Measurements from ENCODE around the gene CYP3A5.
"Not testable (repeated sequence)": the region's sequence is repeated elsewhere in the genome, so short reads cannot be mapped to it uniquely, and the experiment has no call there.

CYP3A5 gene

DNA sequence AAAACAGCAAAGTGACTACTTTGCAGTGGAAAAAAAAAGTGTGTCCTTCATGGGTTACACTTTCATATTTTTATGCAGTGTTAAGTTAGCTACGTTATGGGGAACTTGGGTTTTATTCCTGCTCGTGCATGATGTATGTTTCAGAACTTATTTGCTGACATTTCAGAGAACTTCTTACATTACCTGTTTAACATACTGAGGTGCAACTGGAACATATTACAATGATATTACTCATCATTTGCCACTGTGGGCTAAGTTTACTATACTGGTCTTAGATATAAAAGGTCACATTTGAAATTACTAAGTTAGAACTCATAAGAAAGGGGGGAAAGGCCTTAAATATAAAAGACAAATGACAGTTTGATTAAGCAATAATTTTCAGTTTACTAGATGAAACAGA, 42.4 kb downstream of the CYP3A5 start:
- DNase-seq = not testable (repeated sequence)

DNA sequence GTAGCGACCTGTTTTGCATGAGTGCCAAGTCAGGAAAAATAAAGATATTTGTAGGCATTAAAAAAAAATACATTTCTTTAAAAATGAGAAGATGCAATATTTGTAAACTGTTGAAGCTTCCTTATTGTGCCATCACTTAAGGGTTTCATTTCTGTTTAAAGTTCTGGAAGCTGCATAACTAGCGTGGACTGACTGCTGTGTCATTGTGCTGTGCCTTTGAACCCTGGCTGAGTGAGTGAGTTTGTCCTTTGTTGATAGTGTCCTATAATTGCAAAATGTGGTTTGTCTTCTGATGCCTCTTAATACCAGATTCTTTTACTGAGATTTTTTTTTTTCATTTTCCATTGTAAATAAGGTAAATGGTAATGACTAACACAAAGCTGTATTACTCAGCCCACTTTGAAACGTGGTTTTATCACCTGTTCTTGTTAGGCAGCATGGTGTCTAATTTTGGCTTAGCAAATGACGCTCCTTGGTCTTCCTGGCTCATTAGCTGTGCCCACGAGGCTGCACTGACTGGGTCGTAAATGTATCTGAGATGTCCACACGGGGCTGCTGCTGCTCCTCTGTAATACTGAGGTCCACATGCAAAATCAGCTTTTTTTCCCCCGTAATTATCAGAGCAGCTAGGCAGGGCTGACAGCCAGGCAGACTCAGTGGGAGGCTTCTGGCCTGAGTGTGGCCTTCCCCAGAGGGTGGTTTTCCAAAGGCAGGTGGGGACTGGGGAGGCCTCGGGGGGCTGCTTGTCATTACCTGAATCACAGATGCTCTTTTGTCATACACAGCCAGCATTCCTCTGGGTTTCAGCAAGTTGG, 48.3 kb downstream of the CYP3A5 start:
- peak; percentile 43 to 78 for DNase-seq

- DNase-seq = no peak
These were observed 50.2 kb downstream of the CYP3A5 start for GRCh38 chr7:99629643-99630042.

DNA sequence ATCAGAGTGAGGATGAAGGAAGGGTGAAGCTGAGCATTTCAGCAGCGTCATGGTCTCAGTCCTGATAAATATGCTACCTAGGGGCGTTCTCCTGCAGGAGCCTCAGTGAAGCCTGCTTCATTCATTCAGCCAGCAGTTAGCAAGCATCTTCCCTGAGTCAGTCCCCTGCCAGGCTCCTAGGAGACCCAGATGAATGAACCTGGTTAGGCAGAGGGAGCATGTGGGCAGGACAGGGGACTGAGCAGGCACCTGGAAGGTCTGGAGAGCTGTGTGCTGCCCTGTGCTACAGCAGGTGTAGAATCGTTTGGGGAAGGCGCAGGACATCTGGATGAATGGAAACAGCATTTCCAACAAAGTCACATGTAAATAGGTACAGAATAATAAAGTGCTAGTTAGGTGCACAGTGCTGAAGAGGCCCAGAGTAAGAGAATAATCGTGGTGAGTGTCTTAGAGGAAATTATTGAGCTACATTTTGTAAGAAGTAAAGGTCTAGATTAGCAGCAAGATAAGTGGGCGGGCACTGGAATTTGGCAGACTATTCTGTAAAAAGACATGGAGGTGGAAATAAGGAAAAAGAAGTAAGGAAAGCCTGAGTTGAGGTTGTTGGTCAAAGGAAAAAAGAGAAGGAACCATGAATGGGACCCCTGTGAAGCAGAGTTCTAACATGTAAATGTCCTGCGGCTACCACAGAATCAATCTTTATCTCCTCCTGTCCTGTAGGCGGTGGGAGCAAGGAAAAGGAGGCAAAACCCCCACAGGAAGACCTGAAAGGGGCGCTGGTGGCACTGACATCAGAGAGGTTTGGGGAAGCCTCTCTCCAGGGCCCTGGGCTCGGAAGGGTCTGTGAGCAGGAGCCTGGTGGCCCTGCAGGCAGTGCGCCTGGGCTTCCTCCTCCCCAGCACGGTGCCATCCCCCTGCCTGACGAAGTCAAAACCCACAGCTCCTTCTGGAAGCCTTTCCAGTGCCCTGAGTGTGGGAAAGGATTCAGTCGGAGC, 51.0 kb downstream of the CYP3A5 start:
- DNase-seq = no peak

- no peak for DNase-seq
These were observed 52.3 kb downstream of the CYP3A5 start for GRCh38 chr7:99627513-99627912.

- DNase-seq = no peak
These were observed 53.1 kb downstream of the CYP3A5 start for GRCh38 chr7:99626661-99627060.

DNA sequence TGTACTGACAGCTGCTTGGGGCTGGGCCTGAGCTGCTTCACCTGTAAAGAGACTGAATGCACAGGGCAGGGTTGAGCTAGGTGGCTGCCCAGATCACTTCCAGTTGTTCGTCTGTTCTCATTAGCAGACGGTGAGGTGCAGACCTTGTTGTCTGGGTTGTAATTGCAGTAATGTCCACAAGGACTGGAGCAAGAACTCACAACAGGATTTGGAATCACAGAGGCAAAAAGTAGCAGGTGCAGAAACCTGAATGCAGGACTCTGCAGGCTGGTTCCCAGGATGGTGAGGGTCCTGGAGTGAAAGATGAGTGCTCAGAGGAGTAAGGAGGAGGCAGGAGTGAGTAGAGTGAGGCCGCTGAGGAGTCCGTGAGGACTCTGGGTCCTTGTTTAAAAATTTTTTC, 53.8 kb downstream of the CYP3A5 start:
- no peak for DNase-seq

- DNase-seq = no peak
These were observed 54.5 kb downstream of the CYP3A5 start for GRCh38 chr7:99625321-99625720.

GRCh38 chr7:99624484-99624883, 55.3 kb downstream of the CYP3A5 start:
- DNase-seq = no peak

DNA sequence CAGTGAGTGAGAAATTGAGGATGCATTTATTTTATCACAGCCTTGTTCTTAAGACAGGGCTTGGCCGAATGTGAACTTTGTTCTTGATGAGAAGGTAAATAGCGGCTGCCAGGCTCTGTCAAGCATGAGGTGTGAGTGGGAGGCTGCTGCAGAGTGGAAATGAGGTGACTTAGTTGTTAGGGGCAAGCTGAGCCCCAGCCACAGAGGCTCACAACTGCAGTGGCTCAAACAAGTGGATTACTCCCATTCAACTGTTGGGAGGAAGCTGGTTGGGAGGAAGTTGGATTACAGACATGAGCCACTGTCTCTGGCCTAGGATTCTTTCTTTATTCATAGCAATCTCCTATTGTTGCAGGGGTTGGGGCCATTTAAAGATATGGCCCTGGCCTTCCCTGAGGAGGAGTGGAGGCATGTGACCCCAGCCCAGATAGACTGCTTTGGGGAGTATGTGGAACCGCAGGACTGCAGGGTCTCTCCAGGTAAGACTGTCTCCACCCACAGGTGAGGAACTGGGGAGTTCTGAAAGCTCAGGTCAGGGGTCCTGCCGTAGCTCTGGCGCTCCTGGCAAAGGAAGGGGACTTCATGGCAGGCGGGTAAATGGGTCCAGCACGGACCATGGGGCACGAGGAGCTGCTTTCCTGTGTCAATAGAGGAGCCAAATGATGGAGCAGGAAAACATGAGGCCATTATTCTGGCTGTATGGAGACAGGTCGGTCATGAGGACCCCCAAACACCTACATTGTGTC, 55.9 kb downstream of the CYP3A5 start:
- no peak for DNase-seq

- DNase-seq = no peak
These were observed 56.6 kb downstream of the CYP3A5 start for GRCh38 chr7:99623091-99623693.

DNA sequence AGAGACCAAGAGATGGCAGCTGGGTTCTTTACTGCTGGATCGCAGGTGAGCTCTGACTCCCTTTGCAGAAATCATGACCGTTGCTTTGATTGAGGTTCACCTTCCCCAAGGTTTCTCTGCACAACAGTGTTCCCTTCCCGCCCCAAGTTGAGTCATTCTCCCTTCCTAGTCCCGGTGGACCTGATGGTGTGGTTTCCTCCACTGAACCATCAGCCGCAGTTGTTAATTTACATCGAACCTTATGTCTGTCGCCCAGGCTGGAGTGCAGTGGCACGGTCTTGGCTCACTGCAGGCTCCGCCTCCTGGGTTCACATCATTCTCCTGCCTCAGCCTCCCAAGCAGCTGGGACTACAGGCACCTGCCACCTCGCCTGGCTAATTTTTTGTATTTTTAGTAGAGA, 57.2 kb downstream of the CYP3A5 start:
- DNase-seq = no peak

GRCh38 chr7:99621271-99621670, 58.5 kb downstream of the CYP3A5 start:
- no peak for DNase-seq

DNA sequence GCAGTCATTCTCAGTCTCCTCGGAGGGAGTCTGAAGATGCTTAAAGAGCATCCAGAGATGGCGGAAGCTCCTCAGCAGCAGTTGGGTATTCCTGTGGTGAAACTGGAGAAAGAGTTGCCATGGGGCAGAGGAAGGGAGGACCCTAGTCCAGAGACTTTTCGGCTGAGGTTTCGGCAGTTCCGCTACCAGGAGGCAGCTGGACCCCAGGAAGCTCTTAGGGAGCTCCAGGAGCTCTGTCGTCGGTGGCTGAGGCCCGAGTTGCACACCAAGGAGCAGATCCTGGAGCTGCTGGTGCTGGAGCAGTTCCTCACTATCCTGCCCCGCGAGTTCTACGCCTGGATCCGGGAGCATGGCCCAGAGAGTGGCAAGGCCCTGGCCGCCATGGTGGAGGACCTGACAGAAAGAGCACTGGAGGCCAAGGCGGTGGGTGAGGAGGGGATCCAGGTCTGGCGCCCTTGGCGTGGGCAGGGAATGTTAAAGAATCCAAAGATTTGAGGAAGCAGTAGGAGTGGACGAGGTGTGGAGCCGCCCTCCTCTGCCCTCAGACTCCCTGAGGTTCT, 60.1 kb downstream of the CYP3A5 start:
- no peak for DNase-seq

DNA sequence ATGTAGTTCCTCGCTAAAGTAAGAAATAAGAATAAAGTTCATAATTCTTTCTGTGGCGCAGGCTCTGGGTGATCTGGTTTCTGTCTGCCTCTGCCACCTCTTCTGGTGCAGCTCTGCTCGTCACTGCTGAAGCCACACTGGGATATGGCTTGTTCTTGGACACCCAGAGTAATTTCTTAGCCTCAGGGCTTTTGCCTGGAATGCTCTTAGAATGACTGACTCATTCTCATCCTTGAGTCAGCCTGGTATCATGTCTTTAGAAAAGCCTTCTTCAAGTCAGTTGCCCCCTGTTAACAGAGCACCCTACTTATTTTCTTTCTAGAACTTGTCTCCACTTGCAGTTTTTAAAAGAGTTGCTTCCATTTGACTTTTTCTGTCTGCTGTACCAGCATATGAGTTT, 61.1 kb downstream of the CYP3A5 start:
- no peak for DNase-seq

GRCh38 chr7:99617192-99617781, 62.5 kb downstream of the CYP3A5 start:
- no peak for DNase-seq

DNA sequence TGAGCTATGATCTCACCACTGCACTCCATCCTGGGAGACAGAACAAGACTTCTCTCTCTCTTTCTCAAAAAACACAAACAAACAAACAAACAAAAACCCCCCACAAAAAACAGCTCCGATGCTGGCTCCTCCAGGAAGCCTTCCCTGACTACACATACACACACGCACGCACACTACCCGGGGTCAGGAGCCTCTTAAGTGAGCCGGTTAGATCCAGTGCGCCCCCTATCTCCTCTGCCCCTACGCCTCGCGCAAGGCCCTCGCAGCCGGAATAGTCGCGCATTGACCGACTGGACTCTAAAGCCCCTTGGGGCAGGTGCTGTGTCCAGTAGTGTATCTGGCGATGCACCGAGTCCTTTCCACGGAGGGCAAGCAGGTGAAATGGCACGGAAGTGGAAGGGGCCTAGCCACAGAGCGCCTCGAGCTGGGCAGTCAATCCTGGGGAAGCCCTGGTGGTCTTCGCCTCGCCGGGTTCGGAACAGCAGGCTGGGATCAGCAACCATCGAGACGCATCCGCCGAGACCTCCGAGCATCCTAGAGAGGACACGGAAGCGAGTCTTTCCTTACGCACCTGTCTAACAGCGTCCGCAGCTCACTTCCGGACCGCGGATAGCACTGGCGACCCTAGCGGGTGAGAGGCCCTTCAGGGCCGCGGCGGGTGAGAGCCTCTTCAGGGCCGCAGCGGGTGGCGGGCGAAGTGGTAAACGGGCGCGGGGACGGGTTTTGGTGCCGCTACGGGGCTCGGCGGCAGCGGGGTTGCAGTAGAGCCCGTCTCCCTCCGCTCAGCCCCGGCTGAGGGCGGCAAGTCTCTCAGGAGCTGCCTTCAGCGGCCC, 63.2 kb downstream of the CYP3A5 start, which contains the start of gene ZSCAN25:
TSS of gene ZSCAN25 (plus strand) at position 588 of the 833 bp plus-strand sequence. CDS start 2,661 bp downstream, outside the sequence.
- DNase-seq = peak; percentile 95 to 98

DNA sequence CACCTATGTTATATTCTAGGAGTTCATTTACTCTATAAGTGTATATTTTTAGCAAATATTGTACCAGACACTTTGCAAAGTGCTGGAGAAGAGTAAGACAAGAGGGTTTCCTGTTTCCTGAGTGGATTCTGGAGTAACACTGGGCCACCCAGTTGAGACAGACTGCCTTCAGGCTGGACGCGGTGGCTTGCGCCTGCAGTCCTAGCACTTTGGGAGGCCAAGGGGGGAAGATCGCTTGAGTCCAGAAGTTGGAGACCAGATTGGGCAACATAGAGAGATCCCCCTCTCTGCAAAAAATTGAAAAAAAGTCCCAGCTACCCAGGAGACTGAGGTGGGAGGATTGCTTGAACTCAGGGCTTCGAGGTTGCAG, 63.8 kb downstream of the CYP3A5 start:
- DNase-seq = no peak

DNA sequence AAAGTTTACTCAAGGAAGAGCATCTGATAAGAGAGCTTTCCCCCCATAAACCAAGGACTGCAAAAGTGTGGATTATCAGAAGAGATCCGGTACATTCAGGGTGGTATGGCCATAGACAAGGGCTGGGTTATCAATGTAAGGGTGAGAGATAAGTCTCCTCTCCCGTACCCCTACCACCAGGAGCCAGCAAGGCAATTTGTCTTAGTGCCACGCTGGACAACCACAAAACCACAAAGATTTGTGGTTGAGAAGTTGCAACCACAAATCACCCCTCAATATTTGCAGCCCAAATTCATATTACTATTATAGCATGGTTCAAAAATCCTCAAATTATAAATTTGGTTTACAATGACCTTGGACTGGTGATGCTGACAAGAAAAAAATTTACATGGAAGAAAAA, 65.3 kb downstream of the CYP3A5 start:
- DNase-seq = no peak

GRCh38 chr7:99607548-99607947, 72.2 kb downstream of the CYP3A5 start:
- no peak for DNase-seq

DNA sequence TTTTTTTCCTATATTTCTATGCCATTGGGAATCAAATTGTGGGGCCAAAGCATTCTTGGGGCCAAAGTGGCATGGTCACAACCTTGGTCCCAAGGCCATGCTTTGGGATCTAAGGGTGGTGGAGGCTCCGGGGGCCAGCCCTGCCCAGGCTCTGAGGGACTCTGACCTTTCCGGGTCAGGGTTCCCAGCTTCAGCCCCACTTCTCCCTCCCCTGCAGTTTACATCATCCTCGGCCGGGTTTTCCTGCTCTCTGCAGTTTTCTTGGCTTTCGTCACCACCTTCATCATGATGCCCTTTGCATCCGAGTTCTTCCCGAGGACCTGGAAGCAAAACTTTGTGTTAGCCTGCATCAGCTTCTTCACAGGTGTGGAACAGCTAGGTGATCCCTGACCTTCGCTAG, 73.3 kb downstream of the CYP3A5 start:
- DNase-seq = no peak

All from NCI-H526 (cell line).